LoVo (cell line): Measurements from ENCODE around the gene RNF213.

ENCODE experiments used
- DNase-seq: peaks from one replicate; pipeline ENCODE4 v3.0.0-alpha.2; 2016; ENCODE audit warnings: low spot score

The RNF213 gene

GRCh38 chr17:80352991-80353665 lies 92.5 kb downstream of the RNF213 start:
- no peak for DNase-seq

- no peak for DNase-seq
Observed at GRCh38 chr17:80353718-80354275, 93.1 kb downstream of the RNF213 start.

- no peak for DNase-seq
Observed at GRCh38 chr17:80354336-80354735, 93.7 kb downstream of the RNF213 start.

GRCh38 chr17:80356231-80356856 lies 95.7 kb downstream of the RNF213 start:
- no peak for DNase-seq

GRCh38 chr17:80358131-80358530 lies 97.5 kb downstream of the RNF213 start:
- no peak for DNase-seq

GRCh38 chr17:80358861-80359260 lies 98.2 kb downstream of the RNF213 start:
- DNase-seq = no peak

DNA sequence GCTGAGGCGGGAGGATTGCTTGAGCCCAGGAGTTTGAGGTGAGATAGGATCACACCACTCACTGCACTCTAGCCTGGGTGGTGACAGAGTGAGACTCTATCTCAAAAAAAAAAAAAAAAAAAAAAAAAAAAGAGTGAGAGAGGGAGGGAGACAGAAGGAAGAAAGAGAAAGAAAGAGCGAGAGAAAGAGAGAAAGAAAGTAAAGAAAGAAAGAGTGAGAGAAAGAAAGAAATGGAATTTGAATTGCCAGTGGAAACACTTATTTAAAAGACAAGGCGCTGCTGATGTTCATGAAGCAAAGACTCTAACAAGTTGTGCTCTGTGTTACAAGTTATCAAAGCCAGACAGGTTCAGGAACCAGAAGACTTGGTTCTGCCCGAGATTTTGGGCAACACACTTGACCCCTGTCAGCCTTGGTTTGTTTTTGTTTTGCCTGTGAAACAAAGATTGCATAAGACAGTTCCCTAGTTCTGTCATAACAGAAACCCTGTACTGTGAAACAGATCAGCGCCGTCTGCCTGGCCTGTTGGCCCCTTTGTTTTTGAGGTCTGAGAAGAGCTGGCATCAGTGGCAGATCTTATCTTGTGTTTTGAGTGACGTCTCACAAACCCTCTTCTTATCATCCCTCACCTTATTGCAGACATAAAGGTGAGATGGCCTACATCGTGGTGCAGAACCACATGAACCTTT lies 98.9 kb downstream of the RNF213 start:
- DNase-seq = no peak

DNA sequence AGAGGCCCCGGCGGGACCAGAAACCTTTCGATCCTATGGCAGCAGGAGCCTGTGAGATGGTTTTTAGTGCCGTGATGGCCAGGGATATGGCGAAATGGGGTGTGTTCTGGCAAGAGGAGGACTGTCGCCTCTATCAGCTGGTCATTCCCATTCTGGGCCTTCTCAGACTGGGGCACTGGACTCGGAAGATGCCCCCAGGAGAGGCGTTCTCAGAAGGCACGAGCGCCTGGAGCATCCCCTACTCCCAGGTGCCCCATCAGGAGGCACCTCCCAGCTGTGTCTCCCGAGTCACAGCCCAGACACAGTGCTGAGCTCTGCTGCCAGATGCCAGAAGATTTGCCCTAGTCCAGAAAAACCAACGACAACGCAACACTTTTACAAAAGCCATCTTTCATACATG lies 99.7 kb downstream of the RNF213 start:
- no peak for DNase-seq

DNA sequence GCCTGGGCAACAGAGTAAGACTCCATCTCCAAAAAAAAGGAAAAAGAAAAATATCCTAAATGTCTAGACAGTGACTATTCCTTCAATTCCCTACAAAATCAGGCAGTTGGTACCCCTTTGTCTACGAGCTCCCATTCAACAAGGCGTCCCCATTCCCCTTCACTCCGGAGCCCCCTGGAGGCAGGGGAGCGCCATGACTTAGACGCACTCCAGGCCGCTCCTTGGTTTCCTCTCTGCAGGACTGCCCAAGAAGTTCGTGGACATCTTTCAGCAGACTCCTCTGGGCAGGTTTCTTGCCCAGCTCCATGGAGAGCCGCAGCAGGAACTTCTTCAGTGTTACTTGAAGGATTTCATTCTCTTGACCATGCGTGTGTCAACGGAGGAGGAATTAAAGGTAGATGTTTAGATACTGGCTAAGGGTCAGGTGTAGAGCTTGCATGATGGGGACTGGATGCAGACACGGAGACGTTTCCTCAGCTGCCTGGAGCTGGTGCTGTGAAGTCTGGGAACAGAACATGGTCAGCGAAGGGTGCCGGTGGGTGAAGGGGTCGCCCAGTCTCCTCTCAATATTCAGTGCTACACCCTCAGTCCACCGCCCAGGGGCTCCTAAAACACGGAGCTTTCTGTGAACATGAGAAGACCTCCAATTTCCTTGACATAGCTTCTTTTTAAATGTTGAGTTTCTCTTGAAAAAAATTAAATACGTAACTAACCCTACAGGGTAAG lies 101.0 kb downstream of the RNF213 start:
- no peak for DNase-seq

DNA sequence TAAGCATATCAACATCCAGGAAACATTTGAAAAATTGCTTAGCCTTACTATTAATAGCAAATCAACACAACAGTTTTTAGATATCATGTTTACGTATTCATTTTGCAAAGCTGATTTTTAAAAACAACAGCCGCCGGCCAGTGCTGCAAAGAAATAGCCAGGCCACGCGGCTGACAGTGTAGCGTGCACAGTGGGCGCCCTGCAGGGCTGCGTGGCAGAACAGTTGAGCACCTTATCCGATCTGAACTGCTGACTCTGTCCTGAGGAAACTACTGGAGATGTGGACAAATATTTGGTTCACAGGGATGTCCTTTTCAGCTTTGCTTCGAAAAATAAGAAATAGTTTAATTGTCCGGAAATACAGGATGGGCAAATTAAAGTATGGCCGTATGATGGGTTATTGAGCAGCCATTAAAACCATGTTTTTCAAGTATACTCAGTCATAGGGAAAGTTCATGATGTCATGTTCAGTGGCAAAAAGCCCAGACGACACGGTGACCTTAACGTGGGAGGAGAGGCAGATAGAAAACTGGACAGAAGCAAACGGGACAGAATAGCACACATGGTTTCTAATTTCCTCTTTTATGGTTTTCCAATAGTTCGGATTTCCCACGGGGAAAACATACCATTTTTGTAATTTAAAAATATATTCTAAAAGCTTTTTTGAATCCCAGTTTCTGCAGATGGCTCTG lies 101.9 kb downstream of the RNF213 start:
- DNase-seq = peak; percentile 21

DNA sequence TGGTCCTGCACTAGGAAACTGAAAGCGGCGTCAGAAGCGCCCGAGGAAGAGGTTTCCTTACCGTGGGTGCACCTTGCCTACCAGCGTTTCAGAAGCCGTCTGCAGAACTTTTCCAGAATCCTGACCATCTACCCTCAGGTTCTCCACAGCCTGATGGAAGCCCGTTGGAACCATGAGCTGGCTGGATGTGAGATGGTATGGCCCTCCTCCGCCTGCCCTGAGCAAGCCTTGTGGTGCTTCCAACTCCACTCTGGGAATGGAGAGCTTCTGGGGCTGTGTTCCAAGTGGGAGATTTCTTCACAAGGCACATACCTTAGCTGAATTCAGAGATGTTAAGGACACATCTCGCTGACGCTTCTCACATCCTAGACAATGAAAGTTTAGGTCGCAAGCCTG lies 102.5 kb downstream of the RNF213 start:
- no peak for DNase-seq

DNA sequence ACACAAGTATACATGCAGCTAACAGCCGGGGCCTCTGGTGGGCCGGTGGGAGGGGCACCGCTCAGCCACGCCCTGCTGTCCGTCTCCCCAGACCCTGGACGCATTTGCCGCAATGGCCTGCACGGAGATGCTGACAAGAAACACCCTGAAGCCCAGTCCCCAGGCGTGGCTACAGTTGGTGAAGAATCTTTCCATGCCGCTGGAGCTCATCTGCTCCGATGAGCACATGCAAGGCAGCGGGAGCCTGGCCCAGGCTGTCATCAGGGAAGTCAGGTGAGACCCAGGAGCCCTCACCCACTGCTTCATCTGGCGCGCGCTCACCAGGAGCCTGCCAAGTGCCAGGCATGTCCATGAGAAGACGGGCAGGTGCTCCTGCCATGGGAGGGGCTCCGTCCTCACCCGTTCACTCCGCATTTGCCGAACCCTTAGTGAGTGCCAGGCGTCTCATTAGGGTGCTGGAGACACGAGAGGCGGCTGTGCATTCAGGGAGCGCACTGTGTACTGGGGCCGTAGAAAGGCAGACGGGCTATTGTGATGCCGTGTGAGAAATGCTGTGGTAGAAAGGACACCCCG lies 103.0 kb downstream of the RNF213 start:
- no peak for DNase-seq

- no peak for DNase-seq
Observed at GRCh38 chr17:80364091-80364691, 103.5 kb downstream of the RNF213 start.

DNA sequence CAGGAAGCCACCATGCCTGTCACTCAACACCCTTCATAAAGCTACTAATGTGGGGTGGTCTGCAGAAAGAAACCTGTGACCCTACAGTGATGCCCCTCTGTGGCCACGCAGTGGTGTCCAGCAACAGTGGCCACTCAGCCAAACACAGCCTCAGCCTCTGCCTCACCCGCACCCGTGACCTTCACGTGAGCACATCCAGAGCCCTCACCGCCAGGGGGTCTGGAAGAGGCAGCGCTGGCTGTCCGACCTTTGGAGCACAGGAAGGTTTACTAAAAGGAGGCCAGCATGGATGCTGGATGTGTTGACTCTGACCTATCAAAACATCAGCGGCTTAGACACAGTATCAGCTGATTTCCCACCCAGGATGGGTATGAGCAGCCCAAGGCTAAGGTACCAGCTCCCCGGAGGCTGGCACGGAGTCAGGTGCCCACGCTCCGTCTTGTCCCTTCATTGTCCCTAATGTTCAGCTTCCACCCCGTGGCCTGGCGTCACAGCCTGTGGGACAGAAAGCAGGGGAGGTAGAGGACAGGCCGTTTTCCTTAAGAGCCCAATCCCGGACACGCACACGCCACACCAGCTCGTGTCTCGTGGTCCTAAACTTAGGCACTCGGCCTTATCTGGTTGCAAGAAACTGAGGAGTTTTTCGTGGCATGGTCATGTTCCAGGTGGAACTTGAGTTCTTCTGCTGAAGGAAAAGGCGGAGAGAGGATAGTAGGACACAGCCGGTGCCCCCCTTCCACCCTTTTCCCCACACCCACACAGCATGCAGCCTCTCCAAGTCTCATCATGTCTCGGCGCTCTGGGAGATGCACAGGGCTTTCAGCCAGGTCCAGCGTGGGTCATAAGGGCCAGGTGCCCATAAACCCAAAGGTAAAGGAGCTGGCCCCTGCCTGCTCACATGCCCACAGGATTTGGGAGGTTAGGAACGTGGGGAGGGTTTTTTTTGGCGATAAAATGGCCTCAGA lies 104.6 kb downstream of the RNF213 start:
- no peak for DNase-seq

GRCh38 chr17:80365983-80366382 lies 105.3 kb downstream of the RNF213 start:
- no peak for DNase-seq

- DNase-seq = no peak
Observed at GRCh38 chr17:80367503-80367902, 106.9 kb downstream of the RNF213 start.

DNA sequence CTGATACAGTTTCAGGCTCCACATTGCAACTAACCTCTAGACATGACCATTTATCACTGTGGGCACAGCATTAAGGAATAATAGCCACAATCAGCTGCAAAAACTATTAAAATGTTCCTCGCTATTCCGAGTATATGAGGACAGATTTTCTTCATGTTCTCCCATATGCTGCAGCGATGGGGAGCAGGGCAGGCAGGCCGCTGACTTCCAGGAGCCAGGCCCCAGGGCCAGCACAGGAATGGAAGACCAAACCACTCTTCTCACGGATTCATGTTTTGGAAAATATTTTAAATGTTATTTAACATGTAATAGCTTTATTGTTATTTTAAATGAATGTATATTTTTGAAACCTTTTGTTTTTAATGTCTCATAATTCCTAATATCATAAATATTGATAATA lies 110.5 kb downstream of the RNF213 start:
- DNase-seq = no peak

- no peak for DNase-seq
Observed at GRCh38 chr17:80372456-80372855, 111.8 kb downstream of the RNF213 start.

GRCh38 chr17:80372922-80373570 lies 112.4 kb downstream of the RNF213 start:
- DNase-seq = no peak
